CD4-positive, alpha-beta memory T cell (primary cell): ENCODE results near the gene ACTA1. TPM values are rescaled to one million over a fixed set of nuclear protein-coding genes. Genes with fewer than 3 reads are reported as not detected.
"Not testable (repeated sequence)": the region's sequence is repeated elsewhere in the genome, so short reads cannot be mapped to it uniquely, and the experiment has no call there.

Source experiments
- CTCF ChIA-PET: fragments of 350-600 bp; sonication (Branson Sonifier 250); formaldehyde crosslinking; loops from one replicate; lab custom pipeline; 2021; ENCODE audit warnings: inconsistent platforms; ENCODE audit not compliant: partially characterized antibody; lab: Charles Lee
- POLR2A ChIA-PET: fragments of 350-600 bp; sonication (Branson Sonifier 250); formaldehyde crosslinking; loops from one replicate; lab custom pipeline; 2021; ENCODE audit not compliant: partially characterized antibody; lab: Charles Lee
- DNase-seq, 5 donors: peaks; one replicate each; pipeline versions ENCODE4 v3.0.0 to v3.0.0-alpha.2; 2020 to 2022; ENCODE audit warnings: mixed read lengths in 1 of 5
- H3K27ac ChIP-seq: one replicate; pipeline ENCODE4 v1.7.0; 2013; ENCODE audit warnings: low read depth, low read length
- H3K27me3 ChIP-seq: 2 replicates; pipeline ENCODE4 v1.7.0; 2013; ENCODE audit warnings: mild to moderate bottlenecking, low read length, moderate library complexity; ENCODE audit not compliant: insufficient read depth
- H3K36me3 ChIP-seq: 2 replicates; pipeline ENCODE4 v1.7.0; 2013; ENCODE audit warnings: mild to moderate bottlenecking, low read length, moderate library complexity; ENCODE audit not compliant: insufficient read depth
- H3K4me1 ChIP-seq: 2 replicates; pipeline ENCODE4 v1.7.0; 2013; ENCODE audit warnings: mild to moderate bottlenecking, low read length, moderate library complexity; ENCODE audit not compliant: insufficient read depth
- H3K4me3 ChIP-seq, 2 donors: one replicate each; pipeline ENCODE4 v1.7.0; 2013; ENCODE audit warnings: low read length in 2 of 2, mild to moderate bottlenecking in 1 of 2
- H3K9me3 ChIP-seq, 2 donors: one replicate each; pipeline ENCODE4 v1.7.0; 2013; ENCODE audit warnings: low read length in 2 of 2, control low read depth in 1 of 2; ENCODE audit not compliant: control insufficient read depth in 1 of 2
- H3K27ac Mint-ChIP-seq, 7 donors: one replicate each; pipeline ENCODE4 v1.8.0; 2020 to 2021; ENCODE audit warnings: mixed read lengths in 7 of 7, mild to moderate bottlenecking in 6 of 7, inconsistent platforms in 3 of 7, moderate library complexity in 3 of 7
- H3K27me3 Mint-ChIP-seq, 2 donors: one replicate each; pipeline ENCODE4 v1.8.0; 2020 to 2021; ENCODE audit warnings: mixed read lengths in 2 of 2
- H3K36me3 Mint-ChIP-seq, 2 donors: one replicate each; pipeline ENCODE4 v1.8.0; 2020 to 2021; ENCODE audit warnings: mixed read lengths in 2 of 2, inconsistent platforms in 1 of 2, mild to moderate bottlenecking in 1 of 2
- H3K4me1 Mint-ChIP-seq, 4 donors: one replicate each; pipeline ENCODE4 v1.8.0; 2020 to 2021; ENCODE audit warnings: mixed read lengths in 4 of 4, mild to moderate bottlenecking in 1 of 4
- H3K4me3 Mint-ChIP-seq, 8 donors: one replicate each; pipeline ENCODE4 v1.8.0; 2020 to 2021; ENCODE audit warnings: mixed read lengths in 8 of 8, mild to moderate bottlenecking in 7 of 8, moderate library complexity in 6 of 8, inconsistent platforms in 3 of 8
- H3K9me3 Mint-ChIP-seq, 8 donors: one replicate each; pipeline ENCODE4 v1.8.0; 2020 to 2021; ENCODE audit warnings: mixed read lengths in 8 of 8, mild to moderate bottlenecking in 5 of 8, inconsistent platforms in 3 of 8, moderate library complexity in 1 of 8
- intact Hi-C: fragments of 100-400 bp; cut with micrococcal nuclease; formaldehyde crosslinking; loops from one replicate; pipeline ENCODE4 v1.15.1; 2023
- polyA plus RNA-seq, 2 donors: library from polyadenylated mRNA; unstranded; fragments of 300-500 nt; fragmentation: Illumina TruSeq; gene quantifications; one replicate each; pipeline ENCODE4 v1.2.3, GENCODE V29; 2021
- total RNA-seq, 2 experiments: library from RNA; stranded (reverse); gene quantifications; one replicate each; pipeline ENCODE4 v1.2.3, GENCODE V29; 2021

ACTA1 gene
- total and polyA plus RNA-seq, 4 experiments from 2014 or later = 0.29 TPM; not detected in 3

DNA sequence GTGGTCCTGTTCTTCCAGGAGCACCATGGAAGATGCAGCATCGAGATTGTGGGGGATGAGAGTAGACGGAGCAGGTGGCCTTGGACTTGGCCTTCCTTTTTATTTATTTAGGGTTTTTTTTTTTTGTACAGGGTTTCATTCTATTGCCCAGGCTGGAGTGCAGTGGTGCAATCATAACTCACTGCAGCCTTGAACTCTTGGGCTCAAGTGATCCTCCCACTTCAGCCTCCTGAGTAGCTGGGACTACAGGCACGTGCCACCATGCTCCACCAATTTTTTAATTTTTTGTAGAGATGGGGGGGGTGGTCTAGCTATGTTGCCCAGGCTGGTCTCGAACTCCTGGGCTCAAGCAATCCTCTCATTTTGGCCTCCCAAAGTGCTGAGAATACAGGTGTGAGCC, 31.6 kb downstream of the ACTA1 start:
- H3K4me1 ChIP-seq, intact Hi-C loops, H3K27me3 ChIP-seq, H3K4me3 Mint-ChIP-seq, H3K27ac Mint-ChIP-seq, DNase-seq, H3K9me3 ChIP-seq, POLR2A ChIA-PET, CTCF ChIA-PET, H3K36me3 Mint-ChIP-seq, H3K4me3 ChIP-seq, H3K4me1 Mint-ChIP-seq, H3K9me3 Mint-ChIP-seq, H3K36me3 ChIP-seq, H3K27ac ChIP-seq: not testable (repeated sequence)
- peaks cover 23 to 35% of the 10 kb centered on the region in 2 donors for H3K27me3 Mint-ChIP-seq

GRCh38 chr1:229397762-229398161, 36.1 kb downstream of the ACTA1 start:
- Mint-ChIP-seq H3K4me1 (no peaks in the 10 kb centered on the region), H3K36me3 (no peaks in the 10 kb centered on the region), H3K9me3 (no peaks in the 10 kb centered on the region), H3K27me3 (peaks cover 19 to 28% of the 10 kb centered on the region in 2 donors), H3K4me3 (no peak overlapping the region), H3K27ac (no peak overlapping the region)
- H3K9me3 ChIP-seq = no peaks in the 10 kb centered on the region
- H3K36me3 ChIP-seq = no peaks in the 10 kb centered on the region
- intact Hi-C loops = no loop called here
- ChIA-PET CTCF (no interaction called here), POLR2A (no interaction called here)
- DNase-seq = no peak
- H3K4me1 ChIP-seq = no peaks in the 10 kb centered on the region
- H3K4me3 ChIP-seq = no peak overlapping the region
- no peak overlapping the region for H3K27ac ChIP-seq
- no peaks in the 10 kb centered on the region for H3K27me3 ChIP-seq

DNA sequence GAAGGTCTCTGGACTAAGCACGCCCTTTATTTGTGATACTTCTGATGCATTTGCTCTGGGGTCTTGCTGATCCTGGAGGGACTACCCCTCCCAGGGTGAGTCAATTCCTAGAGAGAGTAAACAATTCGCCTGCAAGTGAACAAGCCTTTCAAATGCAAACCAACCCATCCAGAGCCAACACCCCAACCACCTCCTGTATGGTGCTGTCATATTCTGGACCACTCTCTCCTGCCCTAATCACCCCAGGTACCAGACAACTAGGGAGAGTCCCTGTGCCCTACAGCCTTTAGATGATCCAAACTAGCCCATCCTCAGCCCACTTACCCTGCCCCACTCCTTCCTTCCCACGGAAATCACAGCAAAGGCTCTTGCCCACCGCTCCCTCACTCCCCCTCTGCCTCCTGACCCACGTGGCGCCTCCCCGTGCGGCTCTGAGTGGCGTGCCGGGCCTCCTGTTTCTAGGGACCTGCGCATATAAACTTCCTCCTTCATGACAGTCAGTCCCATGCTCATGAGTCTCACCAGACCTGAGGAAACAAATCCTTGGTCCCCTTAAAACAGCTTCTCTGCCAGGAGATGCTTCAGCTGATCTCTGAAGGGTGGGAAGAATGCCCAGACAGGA, 37.2 kb downstream of the ACTA1 start:
- H3K4me3 Mint-ChIP-seq = no peak overlapping the region
- Histone ChIP-seq H3K4me3 (no peak overlapping the region), H3K27ac (no peak overlapping the region), H3K27me3 (no peaks in the 10 kb centered on the region), H3K36me3 (no peaks in the 10 kb centered on the region), H3K4me1 (no peaks in the 10 kb centered on the region), H3K9me3 (no peaks in the 10 kb centered on the region)
- ChIA-PET CTCF (no interaction called here), POLR2A (no interaction called here)
- intact Hi-C loops = no loop called here
- no peak for DNase-seq
- no peaks in the 10 kb centered on the region for H3K9me3 Mint-ChIP-seq
- no peaks in the 10 kb centered on the region for H3K36me3 Mint-ChIP-seq
- no peaks in the 10 kb centered on the region for H3K4me1 Mint-ChIP-seq
- H3K27me3 Mint-ChIP-seq = peaks cover 22 to 25% of the 10 kb centered on the region in 2 donors
- no peak overlapping the region for H3K27ac Mint-ChIP-seq

GRCh38 chr1:229394517-229394916, 39.4 kb downstream of the ACTA1 start:
- H3K4me3 ChIP-seq, H3K27ac Mint-ChIP-seq, H3K9me3 ChIP-seq, H3K27ac ChIP-seq, intact Hi-C loops, H3K4me1 ChIP-seq, DNase-seq, CTCF ChIA-PET, H3K36me3 ChIP-seq, POLR2A ChIA-PET, H3K36me3 Mint-ChIP-seq, H3K4me1 Mint-ChIP-seq, H3K4me3 Mint-ChIP-seq, H3K9me3 Mint-ChIP-seq, H3K27me3 ChIP-seq: not testable (repeated sequence)
- H3K27me3 Mint-ChIP-seq = peaks cover 19 to 23% of the 10 kb centered on the region in 2 donors

GRCh38 chr1:229392936-229393335, 41.0 kb downstream of the ACTA1 start:
- no peaks in the 10 kb centered on the region for H3K9me3 ChIP-seq
- H3K27me3 Mint-ChIP-seq = peaks cover 23 to 28% of the 10 kb centered on the region in 2 donors
- CTCF ChIA-PET = no interaction called here
- H3K9me3 Mint-ChIP-seq = peaks cover 0 to 6% (median 0%) of the 10 kb centered on the region in 8 donors
- intact Hi-C loops = no loop called here
- H3K4me1 ChIP-seq = no peaks in the 10 kb centered on the region
- H3K36me3 ChIP-seq = no peaks in the 10 kb centered on the region
- H3K4me3 ChIP-seq = no peak overlapping the region
- H3K27me3 ChIP-seq = no peaks in the 10 kb centered on the region
- no peaks in the 10 kb centered on the region for H3K4me1 Mint-ChIP-seq
- POLR2A ChIA-PET = no interaction called here
- no peak overlapping the region for H3K27ac Mint-ChIP-seq
- H3K36me3 Mint-ChIP-seq = no peaks in the 10 kb centered on the region
- H3K4me3 Mint-ChIP-seq = no peak overlapping the region
- DNase-seq = no peak
- no peak overlapping the region for H3K27ac ChIP-seq

- intact Hi-C loops = no loop called here
- ChIA-PET CTCF (no interaction called here), POLR2A (no interaction called here)
- Histone ChIP-seq H3K9me3 (no peaks in the 10 kb centered on the region), H3K36me3 (no peaks in the 10 kb centered on the region), H3K27me3 (no peaks in the 10 kb centered on the region), H3K4me1 (no peaks in the 10 kb centered on the region), H3K4me3 (no peak overlapping the region), H3K27ac (no peak overlapping the region)
- no peak overlapping the region for H3K27ac Mint-ChIP-seq
- no peaks in the 10 kb centered on the region for H3K36me3 Mint-ChIP-seq
- DNase-seq = no peak
- no peak overlapping the region for H3K4me3 Mint-ChIP-seq
- peaks cover 0 to 6% (median under 1%) of the 10 kb centered on the region in 8 donors for H3K9me3 Mint-ChIP-seq
- H3K4me1 Mint-ChIP-seq = no peaks in the 10 kb centered on the region
- peaks cover 18 to 25% of the 10 kb centered on the region in 2 donors for H3K27me3 Mint-ChIP-seq
Observed at GRCh38 chr1:229390130-229390529, 43.8 kb downstream of the ACTA1 start.

GRCh38 chr1:229388897-229389580, 44.9 kb downstream of the ACTA1 start:
- CTCF ChIA-PET = no interaction called here
- no peak overlapping the region for H3K4me3 Mint-ChIP-seq

More at GRCh38 chr1:229388897-229389580, 44.9 kb downstream of the ACTA1 start:
- H3K27ac ChIP-seq = no peak overlapping the region
- DNase-seq = no peak
- no peaks in the 10 kb centered on the region for H3K36me3 Mint-ChIP-seq
- peaks cover 0 to 6% (median under 1%) of the 10 kb centered on the region in 8 donors for H3K9me3 Mint-ChIP-seq
- H3K36me3 ChIP-seq = no peaks in the 10 kb centered on the region
- no peaks in the 10 kb centered on the region for H3K4me1 Mint-ChIP-seq
- no peaks in the 10 kb centered on the region for H3K4me1 ChIP-seq
- POLR2A ChIA-PET = no interaction called here
- H3K4me3 ChIP-seq = no peak overlapping the region
- H3K27ac Mint-ChIP-seq = no peak overlapping the region
- no peaks in the 10 kb centered on the region for H3K27me3 ChIP-seq
- peaks cover 16 to 18% of the 10 kb centered on the region in 2 donors for H3K27me3 Mint-ChIP-seq
- intact Hi-C loops = no loop called here
- H3K9me3 ChIP-seq = no peaks in the 10 kb centered on the region
